Upper lobe of left lung (tissue), 6 donors: Measurements from ENCODE around the gene HOXD12. TPM values are rescaled to one million over a fixed set of nuclear protein-coding genes. Genes with fewer than 3 reads are reported as not detected.

ENCODE experiments used
- ATAC-seq, 2 donors: fragments of 200-7000 bp; cut with Tn5 transposase; one replicate each; pipeline ENCODE4 v1.9.1; 2022; ENCODE audit warnings: mild to moderate bottlenecking in 2 of 2, moderate library complexity in 2 of 2; ENCODE audit not compliant: low FRiP score in 2 of 2
- DNase-seq, 2 donors: peaks; one replicate each; pipeline ENCODE4 v3.0.0-alpha.2; 2019 to 2020
- H3K27ac ChIP-seq, 4 donors: fragments of 200-600 bp; sonication (generic); one replicate each; pipeline ENCODE4 v1.5.1; 2016 to 2019
- H3K27me3 ChIP-seq, 4 donors: fragments of 200-600 bp; sonication (generic); one replicate each; pipeline ENCODE4 v1.5.1; 2017 to 2019
- H3K36me3 ChIP-seq, 4 donors: fragments of 200-600 bp; sonication (generic); one replicate each; pipeline ENCODE4 v1.5.1; 2016 to 2019
- H3K4me1 ChIP-seq, 4 donors: fragments of 200-600 bp; sonication (generic); one replicate each; pipeline ENCODE4 v1.5.1; 2018 to 2019
- H3K4me3 ChIP-seq, 4 donors: fragments of 200-600 bp; sonication (generic); one replicate each; pipeline ENCODE4 v1.5.1; 2017 to 2019; ENCODE audit warnings: mild to moderate bottlenecking in 2 of 4, moderate library complexity in 1 of 4
- H3K9me3 ChIP-seq, 4 donors: fragments of 200-600 bp; sonication (generic); one replicate each; pipeline ENCODE4 v1.5.1; 2018 to 2019
- EP300 ChIP-seq, 4 donors: sonication (generic); formaldehyde crosslinking; IDR thresholded peaks; one replicate each; pipeline ENCODE4 v1.5.1; 2017; ENCODE audit warnings: antibody characterized with exemption in 4 of 4, control low read depth in 2 of 4
- POLR2A ChIP-seq, 4 donors: fragments of 450-650 bp; IDR thresholded peaks; one replicate each; pipeline ENCODE4 v1.5.1; 2016 to 2017; ENCODE audit warnings: antibody characterized with exemption in 4 of 4, mild to moderate bottlenecking in 2 of 4
- POLR2AphosphoS5 ChIP-seq, 2 donors: sonication (generic); formaldehyde crosslinking; IDR thresholded peaks; one replicate each; pipeline ENCODE4 v1.5.1; 2017; ENCODE audit warnings: antibody characterized with exemption in 2 of 2
- WGBS, 2 donors: methylation state at CpG; one replicate each; pipeline ENCODE4 v1.1.5; 2017 to 2018; 5-methylcytosine and 5-hydroxymethylcytosine counted together
- small RNA-seq, 4 donors: library from RNA; depleted of rRNA; stranded (forward); fragments of <200 nt; gene quantifications; one replicate each; pipeline ENCODE3, GENCODE V24; 2016
- total RNA-seq, 6 donors: library from RNA; depleted of rRNA in 4 of 6; stranded (reverse); fragments of >200 nt in 4 of 6; gene quantifications; one replicate each; pipeline versions ENCODE4 v1.1.0 to v1.2.1, GENCODE V29; 2016 to 2021
- TF ChIP-seq, protein P1 (sequence below), 6 experiments: fragments of 450-650 bp in 4 of 6; fragments of 200-600 bp in 2 of 6; sonication (generic) in 2 of 6; IDR thresholded peaks; one replicate each; pipeline ENCODE4 v1.5.1; 2016 to 2019; ENCODE audit warnings: antibody characterized with exemption in 6 of 6
- donor health status: DM: no; HTN: no; CAD: no; lungs with moderate emphysema.
- donor health status: DM: no; HTN: yes; CAD: no; lungs with severe emphysema.

The HOXD12 gene
- total RNA-seq, 6 donors from 2014 or later = not detected

DNA sequence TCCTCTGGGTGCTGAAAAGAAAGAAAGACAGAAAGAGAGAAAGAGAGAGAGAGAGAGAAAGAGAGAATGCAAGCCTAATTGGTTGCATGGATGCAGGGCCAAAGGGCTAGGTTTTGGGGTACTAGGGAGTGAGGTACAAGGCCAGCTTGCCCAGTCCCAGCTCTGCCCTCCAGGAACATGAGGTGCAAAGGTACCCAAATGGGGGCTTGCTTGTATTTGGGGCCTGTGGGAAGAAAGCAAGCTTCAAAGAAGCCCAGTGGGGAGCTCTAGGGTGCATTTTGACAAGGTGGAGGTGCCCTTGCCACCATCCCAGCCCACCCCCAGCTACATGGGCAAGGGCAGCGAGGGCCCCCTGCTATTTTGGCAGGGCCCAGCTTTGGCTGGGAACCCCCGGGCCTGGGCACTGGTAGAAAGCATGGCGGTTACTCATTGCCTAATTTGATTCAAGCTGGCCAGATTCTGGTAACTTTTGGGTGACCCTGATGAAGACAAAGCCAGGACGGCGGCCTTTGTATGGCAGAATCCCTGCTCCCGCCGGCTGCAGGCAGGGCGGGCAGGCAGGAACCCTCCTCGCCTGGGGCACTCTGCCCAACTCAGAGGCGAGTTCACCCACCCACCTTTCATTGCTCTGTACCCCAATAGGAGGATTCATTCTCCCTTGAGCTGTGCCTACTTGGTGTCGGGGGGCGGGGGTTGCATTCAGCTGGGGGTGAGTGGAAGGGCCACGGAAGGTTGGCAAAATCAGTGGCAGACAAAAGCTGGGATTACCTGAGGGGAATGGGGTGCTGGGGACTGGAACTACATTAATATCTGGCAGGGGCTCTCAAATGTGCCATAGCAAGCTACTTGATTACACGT is 51.2 kb downstream of the HOXD12 start:
- Histone ChIP-seq H3K4me1 (peaks cover 0 to 34% (median 7%) of the 10 kb centered on the region in 4 donors), H3K36me3 (no peaks in the 10 kb centered on the region), H3K27ac (no peak overlapping the region), H3K9me3 (no peaks in the 10 kb centered on the region), H3K27me3 (peaks cover 0 to 81% (median 34%) of the 10 kb centered on the region in 4 donors), H3K4me3 (no peak overlapping the region)
- 15 to 31% methylated on average over 7 to 14 of the region's 14 CpGs for WGBS, 2 donors
- ATAC-seq = no peak
- TF ChIP-seq POLR2AphosphoS5 (IDR thresholded peaks at IDR 0.05) = no peak
- TF ChIP-seq EP300 (IDR thresholded peaks at IDR 0.05) = no peak
- TF ChIP-seq POLR2A (IDR thresholded peaks at IDR 0.05) = no peak
- TF ChIP-seq, protein P1, sequence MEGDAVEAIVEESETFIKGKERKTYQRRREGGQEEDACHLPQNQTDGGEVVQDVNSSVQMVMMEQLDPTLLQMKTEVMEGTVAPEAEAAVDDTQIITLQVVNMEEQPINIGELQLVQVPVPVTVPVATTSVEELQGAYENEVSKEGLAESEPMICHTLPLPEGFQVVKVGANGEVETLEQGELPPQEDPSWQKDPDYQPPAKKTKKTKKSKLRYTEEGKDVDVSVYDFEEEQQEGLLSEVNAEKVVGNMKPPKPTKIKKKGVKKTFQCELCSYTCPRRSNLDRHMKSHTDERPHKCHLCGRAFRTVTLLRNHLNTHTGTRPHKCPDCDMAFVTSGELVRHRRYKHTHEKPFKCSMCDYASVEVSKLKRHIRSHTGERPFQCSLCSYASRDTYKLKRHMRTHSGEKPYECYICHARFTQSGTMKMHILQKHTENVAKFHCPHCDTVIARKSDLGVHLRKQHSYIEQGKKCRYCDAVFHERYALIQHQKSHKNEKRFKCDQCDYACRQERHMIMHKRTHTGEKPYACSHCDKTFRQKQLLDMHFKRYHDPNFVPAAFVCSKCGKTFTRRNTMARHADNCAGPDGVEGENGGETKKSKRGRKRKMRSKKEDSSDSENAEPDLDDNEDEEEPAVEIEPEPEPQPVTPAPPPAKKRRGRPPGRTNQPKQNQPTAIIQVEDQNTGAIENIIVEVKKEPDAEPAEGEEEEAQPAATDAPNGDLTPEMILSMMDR (IDR thresholded peaks at IDR 0.05) = no peak
- DNase-seq = no peak

GRCh38 chr2:176151442-176152287 is 52.1 kb downstream of the HOXD12 start, which contains the start of gene HOXD4:
Gene HOXD4, plus strand, starts transcription at chr2:176151550. Its CDS starts 84 bp downstream, at chr2:176151634.
- TF ChIP-seq, protein P1 (IDR thresholded peaks at IDR 0.05) = no peak
- TF ChIP-seq POLR2A (IDR thresholded peaks at IDR 0.05) = no peak
- no peak for TF ChIP-seq EP300 (IDR thresholded peaks at IDR 0.05)
- no peak for TF ChIP-seq POLR2AphosphoS5 (IDR thresholded peaks at IDR 0.05)
- Histone ChIP-seq H3K27me3 (peaks cover 0 to 84% (median 39%) of the 10 kb centered on the region in 4 donors), H3K36me3 (no peaks in the 10 kb centered on the region), H3K27ac (no peak within 1 kb of the TSS), H3K9me3 (no peaks in the 10 kb centered on the region), H3K4me1 (peaks cover 0 to 35% (median 7%) of the 10 kb centered on the region in 4 donors), H3K4me3 (peak within 1 kb of the TSS in 1 of 4 donors; percentile 14)
- ATAC-seq (peak in 1 of 2 donors; percentile 29), DNase-seq (peak in 1 of 2 donors; percentile 80)
- 7 to 8% methylated on average over 21 to 41 of the region's 55 CpGs for WGBS, 2 donors

Small RNA genes lying within 50 kb of the gene (small RNA-seq; reads per million reads assigned to genes)
- gene MIR10B = 8,609 to 19,343 (median 10,268) reads per million in 4 donors

Other genes starting within 250 kb of the HOXD12 start
- 10 to 100 TPM in 5 of 6 donors, 1 to 10 TPM in 1; 8.4 to 28.0 (median 18.3) TPM for gene LNPK, start 97.5 kb upstream of the HOXD12 start, total RNA-seq
- gene EVX2, start 15.8 kb upstream of the HOXD12 start, total RNA-seq = not detected
- gene HOXD13, start 7.1 kb upstream of the HOXD12 start, total RNA-seq = not detected
- gene HOXD11, start 7.5 kb downstream of the HOXD12 start, total RNA-seq = not detected
- gene HOXD10, start 17.0 kb downstream of the HOXD12 start, total RNA-seq = under 1 TPM in 2 of 6 donors, not detected in 4; 0.47 to 0.55 TPM
- 1 to 10 TPM in 1 of 6 donors, under 1 TPM in 1, not detected in 4; 0.40 to 1.2 TPM for gene HOXD9, start 22.9 kb downstream of the HOXD12 start, total RNA-seq
- gene HOXD8, start 29.9 kb downstream of the HOXD12 start, total RNA-seq = 1 to 10 TPM in 1 of 6 donors, under 1 TPM in 4, not detected in 1; 0.43 to 2.3 (median 0.74) TPM
- under 1 TPM in 2 of 6 donors, not detected in 4; 0.79 to 0.81 TPM for gene HOXD4, start 51.8 kb downstream of the HOXD12 start, total RNA-seq
- under 1 TPM in 3 of 6 donors, not detected in 3; 0.49 to 0.57 (median 0.49) TPM for gene HOXD3, start 57.5 kb downstream of the HOXD12 start, total RNA-seq
- 1 to 10 TPM; 1.0 to 7.2 (median 3.6) TPM for gene HOXD1, start 88.9 kb downstream of the HOXD12 start, total RNA-seq
- gene MTX2, start 169.6 kb downstream of the HOXD12 start, total RNA-seq = 10 to 100 TPM; 17.4 to 31.4 (median 20.7) TPM